Parathyroid adenoma (tissue), 2 donors: ENCODE measurements around the gene UTP15.

ENCODE experiments used
- H2AFZ ChIP-seq: fragments of 300-600 bp; sonication (generic); one replicate; pipeline ENCODE4 v1.7.0; 2017; ENCODE audit warnings: antibody characterized with exemption, mild to moderate bottlenecking
- H3K27ac ChIP-seq: fragments of 300-600 bp; sonication (generic); one replicate; pipeline ENCODE4 v1.7.0; 2017
- H3K27me3 ChIP-seq: fragments of 300-600 bp; sonication (generic); one replicate; pipeline ENCODE4 v1.7.0; 2017; ENCODE audit warnings: low read length; ENCODE audit not compliant: control insufficient read depth, insufficient read depth
- H3K36me3 ChIP-seq: fragments of 300-600 bp; sonication (generic); one replicate; pipeline ENCODE4 v1.7.0; 2017; ENCODE audit warnings: low read length; ENCODE audit not compliant: control insufficient read depth, insufficient read depth
- H3K4me1 ChIP-seq: fragments of 300-600 bp; sonication (generic); one replicate; pipeline ENCODE4 v1.7.0; 2017; ENCODE audit warnings: control low read depth
- H3K4me2 ChIP-seq: fragments of 300-600 bp; sonication (generic); one replicate; pipeline ENCODE4 v1.7.0; 2017; ENCODE audit warnings: low read length
- H3K4me3 ChIP-seq: fragments of 300-600 bp; sonication (generic); one replicate; pipeline ENCODE4 v1.7.0; 2017; ENCODE audit warnings: low read depth, low read length
- H3K79me2 ChIP-seq: fragments of 300-600 bp; sonication (generic); one replicate; pipeline ENCODE4 v1.7.0; 2017; ENCODE audit warnings: control low read depth
- H3K9ac ChIP-seq: fragments of 300-600 bp; sonication (generic); one replicate; pipeline ENCODE4 v1.7.0; 2017; ENCODE audit warnings: mild to moderate bottlenecking
- H3K9me3 ChIP-seq: fragments of 300-600 bp; sonication (generic); one replicate; pipeline ENCODE4 v1.7.0; 2017; ENCODE audit warnings: low read length; ENCODE audit not compliant: control insufficient read depth
- TF ChIP-seq, protein P1 (sequence below): fragments of 300-600 bp; sonication (generic); IDR thresholded peaks from one replicate; pipeline ENCODE4 v1.7.0; 2017; ENCODE audit warnings: antibody characterized with exemption, mild to moderate bottlenecking
- donor health status: primary hyperparathyroidism.

The UTP15 gene

DNA sequence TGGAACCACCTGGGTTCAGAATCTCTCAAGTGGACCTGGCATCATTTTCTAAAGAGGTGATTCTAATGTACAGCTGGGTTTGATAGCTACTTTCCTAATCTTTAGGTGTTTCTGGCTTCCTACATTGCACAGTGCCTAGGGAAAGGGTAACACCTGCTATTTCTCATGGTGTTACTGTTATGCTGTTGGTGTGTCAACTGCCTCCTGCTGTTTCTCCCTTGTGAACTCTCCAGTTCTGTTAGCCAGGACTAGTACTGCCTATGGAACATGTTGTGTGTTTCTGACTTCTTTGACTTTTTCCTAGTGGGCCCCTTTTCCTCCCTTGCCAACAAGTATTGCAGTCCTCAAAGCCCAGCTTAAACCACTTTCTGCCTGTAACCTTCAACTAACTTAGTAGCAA lies 66.0 kb downstream of the UTP15 start:
- Histone ChIP-seq H3K9me3 (no peaks in the 10 kb centered on the region), H3K9ac (no peak overlapping the region), H3K4me1 (no peaks in the 10 kb centered on the region), H3K4me3 (no peak overlapping the region), H3K79me2 (no peaks in the 10 kb centered on the region), H2AFZ (no peak overlapping the region), H3K27ac (no peak overlapping the region), H3K36me3 (no peaks in the 10 kb centered on the region), H3K27me3 (no peaks in the 10 kb centered on the region), H3K4me2 (no peak overlapping the region)
- TF ChIP-seq, protein P1, sequence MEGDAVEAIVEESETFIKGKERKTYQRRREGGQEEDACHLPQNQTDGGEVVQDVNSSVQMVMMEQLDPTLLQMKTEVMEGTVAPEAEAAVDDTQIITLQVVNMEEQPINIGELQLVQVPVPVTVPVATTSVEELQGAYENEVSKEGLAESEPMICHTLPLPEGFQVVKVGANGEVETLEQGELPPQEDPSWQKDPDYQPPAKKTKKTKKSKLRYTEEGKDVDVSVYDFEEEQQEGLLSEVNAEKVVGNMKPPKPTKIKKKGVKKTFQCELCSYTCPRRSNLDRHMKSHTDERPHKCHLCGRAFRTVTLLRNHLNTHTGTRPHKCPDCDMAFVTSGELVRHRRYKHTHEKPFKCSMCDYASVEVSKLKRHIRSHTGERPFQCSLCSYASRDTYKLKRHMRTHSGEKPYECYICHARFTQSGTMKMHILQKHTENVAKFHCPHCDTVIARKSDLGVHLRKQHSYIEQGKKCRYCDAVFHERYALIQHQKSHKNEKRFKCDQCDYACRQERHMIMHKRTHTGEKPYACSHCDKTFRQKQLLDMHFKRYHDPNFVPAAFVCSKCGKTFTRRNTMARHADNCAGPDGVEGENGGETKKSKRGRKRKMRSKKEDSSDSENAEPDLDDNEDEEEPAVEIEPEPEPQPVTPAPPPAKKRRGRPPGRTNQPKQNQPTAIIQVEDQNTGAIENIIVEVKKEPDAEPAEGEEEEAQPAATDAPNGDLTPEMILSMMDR: no peak
